HG03575 (cell line): ENCODE measurements around the gene TARS2.

Source experiments
- ATAC-seq: cut with Tn5 transposase; IDR thresholded peaks from one replicate; pipeline ENCODE4 v1.9.1; 2021; ENCODE audit not compliant: unreplicated experiment, insufficient number of reproducible peaks, low FRiP score; ENCODE audit errors: extremely low read depth

TARS2 gene

GRCh38 chr1:150534002-150534401 lies 46.8 kb downstream of the TARS2 start:
- ATAC-seq: no peak

GRCh38 chr1:150535511-150536287 lies 48.5 kb downstream of the TARS2 start:
- ATAC-seq: no peak

DNA sequence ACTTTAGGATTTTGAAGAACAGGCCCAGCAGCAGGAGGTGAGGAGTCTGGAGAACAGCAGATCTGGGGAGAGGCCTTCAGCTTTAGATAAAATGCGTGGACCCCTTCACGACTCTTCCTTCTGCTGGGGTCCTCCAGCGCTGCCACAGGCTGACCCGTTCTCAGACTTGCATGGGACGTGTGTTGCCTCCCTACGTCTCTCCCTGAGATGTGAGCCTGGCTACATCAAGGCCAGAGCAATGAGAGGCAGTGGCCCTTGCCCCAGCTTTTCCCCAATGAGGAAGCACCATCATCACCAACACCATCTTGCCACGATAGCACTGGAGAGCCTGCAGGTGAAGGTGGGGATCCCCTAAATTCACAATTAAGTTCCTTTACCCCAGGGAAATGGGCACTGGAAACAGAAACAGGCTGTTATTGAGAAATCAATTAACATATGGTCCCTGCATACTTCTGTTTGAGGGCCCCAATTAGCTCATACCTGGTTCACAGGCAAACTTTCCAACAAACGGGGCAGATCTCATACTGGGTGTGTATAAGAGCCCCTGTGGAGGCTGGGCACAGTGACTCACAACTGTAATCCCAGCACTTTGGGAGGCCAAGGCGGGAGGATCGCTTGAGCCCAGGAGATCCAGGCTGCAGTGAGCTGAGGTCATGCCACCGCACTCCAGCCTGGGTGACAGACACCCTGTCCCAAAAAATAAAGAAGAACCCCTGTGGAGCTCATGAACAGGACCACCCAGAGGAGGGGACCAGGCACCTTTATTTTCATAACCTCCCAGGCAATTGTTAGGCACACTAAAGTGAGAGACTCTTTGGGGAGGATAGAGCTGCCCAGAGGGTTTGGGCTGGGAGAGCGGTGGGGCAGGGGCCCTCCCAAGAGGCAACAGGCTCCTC lies 49.9 kb downstream of the TARS2 start:
- ATAC-seq: no peak

DNA sequence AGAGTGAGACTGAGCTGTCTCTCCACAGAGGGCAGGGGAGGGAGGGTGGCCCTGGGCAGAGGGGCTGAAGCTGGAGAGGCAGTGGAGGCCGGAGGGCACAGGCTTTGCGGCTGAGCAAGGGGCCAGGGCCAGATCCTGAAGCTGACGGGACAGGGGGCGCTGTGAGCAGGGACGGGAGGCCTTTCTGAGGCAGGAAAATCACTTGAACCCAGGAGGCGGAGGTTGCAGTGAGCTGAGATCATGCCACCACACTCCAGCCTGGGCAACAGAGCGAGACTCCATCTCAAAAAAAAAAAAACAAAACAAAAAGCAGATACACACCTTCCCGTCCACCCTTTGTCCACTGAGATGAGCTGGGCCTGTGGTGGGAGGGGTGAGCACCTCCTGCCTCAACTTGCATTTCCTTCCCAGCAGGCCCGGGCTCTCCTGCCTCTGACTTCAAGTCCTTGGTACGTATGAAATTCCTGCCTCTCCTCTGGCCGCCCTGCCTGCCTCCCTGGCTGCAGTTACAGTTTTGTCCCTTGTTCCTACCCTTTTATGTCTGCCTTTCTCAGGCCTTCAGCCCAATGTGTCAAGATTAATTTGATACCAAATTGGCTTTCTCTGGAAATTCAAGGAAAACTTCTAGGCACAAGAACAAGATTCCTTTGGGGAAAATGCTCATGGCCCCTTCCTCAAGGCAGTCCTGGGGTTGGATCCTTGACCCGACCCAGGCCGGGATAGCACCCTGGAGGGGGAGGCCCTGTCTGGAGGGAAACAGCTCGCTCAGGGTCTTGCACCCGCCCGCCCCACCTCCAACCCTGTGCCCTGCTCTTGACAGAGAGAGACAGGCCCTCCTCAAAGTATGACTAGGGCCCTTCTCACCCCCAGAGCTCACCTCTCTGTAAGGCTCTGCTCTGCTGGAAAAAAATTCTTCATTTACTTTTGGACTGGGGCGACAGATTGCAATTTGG lies 50.8 kb downstream of the TARS2 start:
- ATAC-seq: no peak

GRCh38 chr1:150543500-150544143 lies 56.4 kb downstream of the TARS2 start:
- ATAC-seq: no peak

- no peak for ATAC-seq
Measured at GRCh38 chr1:150544204-150544603, 57.0 kb downstream of the TARS2 start.

GRCh38 chr1:150545486-150546032 lies 58.3 kb downstream of the TARS2 start:
- no peak for ATAC-seq

DNA sequence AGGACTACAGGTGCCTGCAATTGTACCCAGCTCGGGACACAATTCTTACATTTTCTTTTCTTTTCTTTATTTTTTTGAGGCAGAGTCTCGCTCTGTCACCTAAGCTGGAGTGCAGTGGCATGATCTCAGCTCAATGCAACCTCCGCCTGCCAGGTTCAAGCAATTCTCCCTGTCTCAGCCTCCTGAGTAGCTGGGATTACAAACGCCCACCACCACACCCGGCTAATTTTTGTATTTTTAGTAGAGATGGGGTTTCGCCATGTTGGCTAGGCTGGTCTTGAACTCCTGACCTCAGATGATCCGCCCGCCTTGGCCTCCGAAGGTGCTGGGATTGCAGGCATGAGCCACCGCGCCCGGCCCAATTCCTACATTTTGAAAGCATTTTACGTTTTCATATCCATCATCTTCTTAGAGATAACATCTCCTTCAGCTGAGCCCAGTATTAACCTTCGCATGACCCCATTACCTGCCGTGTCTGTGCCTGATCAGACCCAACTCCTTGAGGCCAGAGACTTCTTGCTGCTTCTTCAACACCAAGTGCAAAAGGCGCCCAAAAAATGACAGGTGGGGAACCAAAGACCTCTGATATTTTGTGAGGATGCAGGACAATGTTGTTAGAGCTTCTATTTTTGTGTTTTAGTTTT lies 59.2 kb downstream of the TARS2 start:
- ATAC-seq: no peak

DNA sequence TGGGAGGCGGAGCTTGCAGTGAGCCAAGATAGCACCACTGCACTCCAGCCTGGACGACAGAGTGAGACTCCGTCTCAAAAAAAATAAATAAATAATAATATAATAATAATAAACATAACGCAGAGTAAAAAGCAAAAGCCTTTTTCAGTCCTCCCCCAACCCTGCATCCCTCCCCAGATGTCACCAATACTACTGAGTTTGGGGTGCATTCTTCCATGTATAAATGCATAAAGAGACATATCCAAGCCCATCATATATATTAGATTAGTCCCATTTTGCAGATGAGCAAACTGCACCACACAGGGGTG lies 61.1 kb downstream of the TARS2 start:
- ATAC-seq: no peak

GRCh38 chr1:150548632-150549495 lies 61.6 kb downstream of the TARS2 start, which contains the start of gene ADAMTSL4:
ADAMTSL4 (plus strand) TSS chr1:150549408; CDS start chr1:150552289, 2,881 bp downstream.
- ATAC-seq: no peak

DNA sequence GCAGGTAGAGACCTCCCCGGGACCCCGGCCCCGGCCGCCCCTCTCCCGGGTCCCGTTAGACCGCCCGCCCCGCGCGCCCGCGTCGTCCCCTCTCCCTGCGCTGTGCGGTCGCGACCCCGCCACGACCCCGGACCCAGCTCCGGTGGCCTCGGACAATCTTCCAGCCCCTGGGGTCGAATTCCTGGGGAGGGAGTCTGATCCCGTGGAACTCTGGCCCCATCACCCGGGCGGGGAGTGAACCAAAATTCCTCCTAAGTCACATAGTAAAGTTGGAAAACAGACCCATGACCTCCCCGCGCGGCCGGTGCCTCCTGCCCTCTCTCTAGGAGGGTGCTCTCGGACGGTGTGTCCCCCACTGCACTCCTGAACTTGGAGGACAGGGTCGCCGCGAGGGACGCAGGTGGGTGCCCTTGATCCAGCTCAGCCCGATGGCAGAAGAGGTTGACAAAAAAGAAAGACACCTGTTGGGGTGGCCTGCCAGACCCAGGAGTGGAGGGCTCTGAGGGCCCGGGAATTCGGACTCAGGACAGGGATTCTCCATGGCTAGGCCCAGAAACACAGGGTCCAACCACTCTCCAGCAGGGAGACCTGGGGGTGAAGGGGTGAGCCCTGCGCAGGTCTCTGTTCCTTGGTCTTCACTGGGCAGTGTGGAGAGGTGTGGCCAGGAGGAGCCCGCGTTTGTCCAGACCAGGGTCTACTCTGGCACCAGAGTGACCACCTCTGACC lies 62.4 kb downstream of the TARS2 start:
- ATAC-seq: no peak

DNA sequence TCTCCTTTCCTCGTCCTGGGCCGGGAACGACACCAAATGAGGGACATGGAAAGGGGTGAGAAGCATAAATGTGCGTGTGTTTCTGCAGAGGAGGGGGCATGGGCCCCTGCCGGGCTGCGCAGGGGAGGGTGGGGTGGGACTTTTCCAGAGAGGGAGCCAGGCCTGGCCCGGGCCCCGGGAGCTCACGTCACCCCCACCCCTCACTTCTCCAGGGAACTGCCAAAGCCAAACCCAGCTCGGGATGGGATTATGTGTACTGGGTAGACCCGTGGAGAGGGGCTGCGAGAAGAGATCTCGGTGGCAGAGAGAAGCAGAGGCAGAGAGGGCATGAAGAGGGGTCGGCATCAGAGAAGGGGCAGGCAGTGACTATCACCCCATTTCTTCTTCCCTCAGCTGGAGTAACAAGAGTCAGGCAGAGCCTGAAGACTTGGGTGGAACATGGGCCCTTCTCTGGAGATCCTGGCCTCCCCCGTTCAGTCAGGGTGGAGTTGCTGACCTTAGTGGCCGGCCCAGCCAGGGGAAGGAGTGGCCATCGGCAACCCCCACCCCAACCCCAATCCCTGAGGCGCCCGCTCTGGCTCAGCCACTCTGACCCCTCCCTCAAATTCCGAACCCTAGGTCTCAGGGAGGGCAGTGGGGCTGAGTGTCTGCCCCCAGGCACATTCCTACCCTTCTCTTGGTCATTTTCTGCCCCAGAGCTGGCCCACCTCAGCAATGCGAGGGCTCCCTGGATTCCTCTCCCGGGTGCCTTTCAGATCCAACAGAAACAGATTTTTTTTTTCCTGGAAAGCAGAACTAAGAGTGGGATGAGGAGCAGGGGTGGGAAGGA lies 63.2 kb downstream of the TARS2 start:
- ATAC-seq: no peak

- no peak for ATAC-seq
Measured at GRCh38 chr1:150551051-150551783, 64.0 kb downstream of the TARS2 start.

DNA sequence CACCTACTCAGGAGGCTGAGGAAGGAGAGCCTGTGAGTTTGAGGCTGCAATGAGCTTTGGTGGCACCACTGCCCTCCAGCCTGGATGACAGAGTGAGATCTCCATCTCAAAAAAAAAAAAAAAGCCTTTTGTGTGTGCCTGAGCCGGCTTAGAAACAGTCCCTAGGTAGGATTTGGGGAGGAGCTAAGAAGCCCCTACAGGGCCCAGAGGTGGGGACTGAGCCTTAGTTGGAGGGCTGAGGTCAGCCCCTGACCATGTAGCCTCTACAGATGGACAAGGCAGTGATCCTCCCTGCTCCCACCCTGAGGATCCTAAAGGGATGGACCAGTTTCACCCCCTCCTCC lies 64.5 kb downstream of the TARS2 start:
- no peak for ATAC-seq
